Measurements from ENCODE around the gene C8G.
A peak's percentile ranks its signal among the peaks of the same experiment; 100 is the strongest.

The C8G gene

GRCh38 chr9:136977649-136978072, 32.6 kb downstream of the C8G start:
- no peak for DNase-seq (ENCODE audit: low read depth)
- in situ Hi-C loops (cut with HindIII; ENCODE audit: low sequenced_read_pairs) = no loop called here
- no peak for TF ChIP-seq CTCF (IDR thresholded peaks at IDR 0.05; ENCODE audit: low read depth, low read length, missing control alignments)
- peak overlapping the region; percentile 40 for H3K4me3 ChIP-seq (ENCODE audit: low read depth, low read length)

- in situ Hi-C loops (cut with HindIII; ENCODE audit: low sequenced_read_pairs) = no loop called here
- H3K4me3 ChIP-seq (ENCODE audit: low read depth, low read length) = peak overlapping the region; percentile 40
- DNase-seq (ENCODE audit: low read depth) = no peak
- TF ChIP-seq CTCF (IDR thresholded peaks at IDR 0.05; ENCODE audit: low read depth, low read length, missing control alignments) = no peak
These were observed 33.2 kb downstream of the C8G start for GRCh38 chr9:136978073-136978864.

- DNase-seq (ENCODE audit: low read depth) = no peak
- in situ Hi-C loops (cut with HindIII; ENCODE audit: low sequenced_read_pairs) = no loop called here
These were observed 34.0 kb downstream of the C8G start for GRCh38 chr9:136978865-136979544.

GRCh38 chr9:136979769-136980587, 34.9 kb downstream of the C8G start:
- no peak for TF ChIP-seq CTCF (IDR thresholded peaks at IDR 0.05; ENCODE audit: low read depth, low read length, missing control alignments)
- in situ Hi-C loops (cut with HindIII; ENCODE audit: low sequenced_read_pairs) = no loop called here
- no peak for DNase-seq (ENCODE audit: low read depth)
- no peak overlapping the region for H3K4me3 ChIP-seq (ENCODE audit: low read depth, low read length)

More at GRCh38 chr9:136978865-136979544, 34.0 kb downstream of the C8G start:
- no peak overlapping the region for H3K4me3 ChIP-seq (ENCODE audit: low read depth, low read length)
- no peak for TF ChIP-seq CTCF (IDR thresholded peaks at IDR 0.05; ENCODE audit: low read depth, low read length, missing control alignments)

- TF ChIP-seq CTCF (IDR thresholded peaks at IDR 0.05; ENCODE audit: low read depth, low read length, missing control alignments) = no peak
- H3K4me3 ChIP-seq (ENCODE audit: low read depth, low read length) = no peak overlapping the region
- in situ Hi-C loops (cut with HindIII; ENCODE audit: low sequenced_read_pairs) = no loop called here
- DNase-seq (ENCODE audit: low read depth) = no peak
These were observed 35.8 kb downstream of the C8G start for GRCh38 chr9:136980669-136981478.
